HCT116 (cell line): ENCODE data around the gene ICE1. TPM values are rescaled to one million over a fixed set of nuclear protein-coding genes. Genes with fewer than 3 reads are reported as not detected.

ENCODE experiments used
- ATAC-seq: fragments of 200-7000 bp; cut with Tn5 transposase; 2 replicates; pipeline ENCODE4 v1.9.1; 2020; ENCODE audit warnings: mild to moderate bottlenecking, moderate library complexity
- BruUV-seq: library from RNA; stranded (reverse); fragments of 400-500 nt; replicated peaks from 2 replicates; lab custom pipeline; 2021; lab: Mats Ljungman, UMichigan
- CTCF ChIA-PET: fragments of 300-600 bp; sonication (Branson Sonifier 250); formaldehyde crosslinking; loops from one replicate; lab custom pipeline; 2021; ENCODE audit warnings: antibody characterized with exemption; lab: Charles Lee
- POLR2A ChIA-PET: fragments of 300-600, 350-600 bp; sonication (Branson Sonifier 250); formaldehyde crosslinking; loops from one replicate; lab custom pipeline; 2021; ENCODE audit warnings: antibody characterized with exemption; lab: Charles Lee
- RAD21 ChIA-PET, 2 experiments: fragments of 300-600 bp; sonication (Branson Sonifier 250); formaldehyde crosslinking; loops; one replicate each; lab custom pipeline; 2023; ENCODE audit warnings: low total read pairs in 2 of 2; ENCODE audit not compliant: uncharacterized antibody in 2 of 2, unreplicated experiment in 2 of 2, low non-redundant PET in 1 of 2; lab: Charles Lee
- DNase-seq: peaks from one replicate; pipeline ENCODE4 v3.0.0-alpha.2; 2010; ENCODE audit warnings: low read depth, low spot score
- H2AFZ ChIP-seq: fragments of 200-600 bp; shearing (Covaris generic), sonication (generic); 2 replicates; pipeline ENCODE4 v1.6.1; 2017; ENCODE audit warnings: low read depth, mixed run types, mixed read lengths, antibody characterized with exemption, low read length; ENCODE audit not compliant: poor library complexity, severe bottlenecking
- H3K27ac ChIP-seq: 2 replicates; pipeline ENCODE4 v1.5.1; 2012; ENCODE audit warnings: low read depth, low read length
- H3K27me3 ChIP-seq: fragments of 200-600 bp; sonication (generic); 2 replicates; pipeline ENCODE4 v1.6.1; 2016; ENCODE audit warnings: mixed run types, low read length, mixed read lengths; ENCODE audit not compliant: insufficient read depth
- H3K36me3 ChIP-seq, 2 experiments: fragments of 200-500 bp in 1 of 2; fragments of 200-600 bp in 1 of 2; sonication (Bioruptor generic) in 1 of 2; sonication (generic) in 1 of 2; 2 replicates each; pipeline versions ENCODE4 v1.5.1 to v1.6.1; 2014 to 2016; ENCODE audit warnings: low read length in 2 of 2, inconsistent platforms in 1 of 2, mixed read lengths in 1 of 2, mixed run types in 1 of 2; ENCODE audit not compliant: insufficient read depth in 2 of 2, control insufficient read depth in 1 of 2
- H3K4me1 ChIP-seq, 2 experiments: fragments of 200-600 bp in 1 of 2; sonication (generic) in 1 of 2; 2 replicates each; pipeline versions ENCODE4 v1.5.1 to v1.6.1; 2012 to 2017; ENCODE audit warnings: low read length in 2 of 2, inconsistent platforms in 1 of 2, mild to moderate bottlenecking in 1 of 2, mixed read lengths in 1 of 2, mixed run types in 1 of 2, moderate library complexity in 1 of 2; ENCODE audit not compliant: insufficient read depth in 2 of 2, control insufficient read depth in 1 of 2
- H3K4me2 ChIP-seq: fragments of 200-600 bp; sonication (generic); 2 replicates; pipeline ENCODE4 v1.6.1; 2017; ENCODE audit warnings: mixed run types, low read length, mixed read lengths
- H3K4me3 ChIP-seq, 2 experiments: fragments of 200-600 bp in 1 of 2; sonication (generic) in 1 of 2; replicated peaks in 1 of 2; 2 replicates each; pipeline ENCODE4 v1.5.1; 2011 to 2016; ENCODE audit warnings: low read length in 2 of 2, control low read depth in 1 of 2, low read depth in 1 of 2, mild to moderate bottlenecking in 1 of 2, mixed read lengths in 1 of 2, mixed run types in 1 of 2
- H3K79me2 ChIP-seq: fragments of 200-600 bp; sonication (generic); 2 replicates; pipeline ENCODE4 v1.6.1; 2017; ENCODE audit warnings: mild to moderate bottlenecking, mixed run types, low read length, moderate library complexity, mixed read lengths; ENCODE audit not compliant: insufficient read depth
- H3K9ac ChIP-seq: fragments of 200-600 bp; sonication (generic); 2 replicates; pipeline ENCODE4 v1.6.1; 2016; ENCODE audit warnings: low read length, mixed read lengths
- H3K9me2 ChIP-seq: fragments of 200-600 bp; sonication (generic), shearing (Covaris generic); 2 replicates; pipeline ENCODE4 v1.6.1; 2017; ENCODE audit warnings: mixed run types, mild to moderate bottlenecking, moderate library complexity; ENCODE audit not compliant: insufficient read depth
- H3K9me3 ChIP-seq, 2 experiments: fragments of 200-500 bp in 1 of 2; fragments of 200-600 bp in 1 of 2; sonication (Bioruptor generic) in 1 of 2; sonication (generic) in 1 of 2; 2 replicates each; pipeline ENCODE4 v1.6.1; 2014 to 2017; ENCODE audit warnings: low read length in 2 of 2, mixed read lengths in 2 of 2, inconsistent platforms in 1 of 2, low read depth in 1 of 2, mild to moderate bottlenecking in 1 of 2, mixed run types in 1 of 2, moderate library complexity in 1 of 2; ENCODE audit not compliant: control insufficient read depth in 1 of 2, insufficient read depth in 1 of 2
- H4K20me1 ChIP-seq: fragments of 200-600 bp; sonication (generic), shearing (Covaris generic); 2 replicates; pipeline ENCODE4 v1.6.1; 2017; ENCODE audit warnings: mixed run types, mild to moderate bottlenecking, moderate library complexity; ENCODE audit not compliant: insufficient read depth
- CBX3 ChIP-seq: IDR thresholded peaks from 2 replicates; pipeline ENCODE4 v1.6.1; 2012; ENCODE audit warnings: low read depth
- CTCF ChIP-seq, 3 experiments: fragments of 200-600 bp in 1 of 3; sonication (generic) in 1 of 3; IDR thresholded peaks in 2 of 3; conservative IDR thresholded peaks in 1 of 3; 2 replicates each; pipeline ENCODE4 v1.5.1; 2012 to 2017; ENCODE audit warnings: low read depth in 2 of 3, low read length in 2 of 3, antibody characterized with exemption in 1 of 3, borderline replicate concordance in 1 of 3, control low read depth in 1 of 3, mild to moderate bottlenecking in 1 of 3, mixed read lengths in 1 of 3, mixed run types in 1 of 3, moderate library complexity in 1 of 3; ENCODE audit not compliant: insufficient read depth in 1 of 3
- EGR1 ChIP-seq: IDR thresholded peaks from 2 replicates; pipeline ENCODE4 v1.6.1; 2012; ENCODE audit warnings: low read depth
- ELF1 ChIP-seq: IDR thresholded peaks from 2 replicates; pipeline ENCODE4 v1.6.1; 2012; ENCODE audit warnings: low read depth, borderline replicate concordance
- FOSL1 ChIP-seq: IDR thresholded peaks from 2 replicates; pipeline ENCODE4 v1.6.1; 2012; ENCODE audit warnings: low read depth
- JUND ChIP-seq: IDR thresholded peaks from 2 replicates; pipeline ENCODE4 v1.6.1; 2012
- MAX ChIP-seq: IDR thresholded peaks from 2 replicates; pipeline ENCODE4 v1.6.1; 2012
- POLR2A ChIP-seq: IDR thresholded peaks from 2 replicates; pipeline ENCODE4 v1.7.0; 2011; ENCODE audit warnings: borderline replicate concordance; ENCODE audit not compliant: insufficient read depth, insufficient read length; ENCODE audit errors: extremely low read depth
- REST ChIP-seq: IDR thresholded peaks from 2 replicates; pipeline ENCODE4 v1.6.1; 2012; ENCODE audit warnings: low read depth
- SP1 ChIP-seq: IDR thresholded peaks from 2 replicates; pipeline ENCODE4 v1.6.1; 2012; ENCODE audit warnings: low read depth
- TCF7L2 ChIP-seq: IDR thresholded peaks from 2 replicates; pipeline ENCODE4 v1.7.0; 2011; ENCODE audit warnings: borderline replicate concordance, inconsistent platforms; ENCODE audit not compliant: insufficient read depth, insufficient read length; ENCODE audit errors: extremely low read depth
- YY1 ChIP-seq: IDR thresholded peaks from 2 replicates; pipeline ENCODE4 v1.6.1; 2011; ENCODE audit warnings: low read length, low read depth, moderate library complexity, mild to moderate bottlenecking; ENCODE audit not compliant: insufficient replicate concordance; ENCODE audit errors: extremely low read depth
- ZNF274 ChIP-seq: fragments of 200-500 bp; sonication (Bioruptor generic); IDR thresholded peaks from 2 replicates; pipeline ENCODE4 v1.6.1; 2014; ENCODE audit warnings: mild to moderate bottlenecking, low read depth, low read length, inconsistent platforms
- intact Hi-C: fragments of 100-400 bp; cut with micrococcal nuclease; formaldehyde crosslinking; loops from 2 replicates; pipeline ENCODE4 v1.10.0; 2022
- total RNA-seq: library from RNA; stranded (reverse); gene quantifications from one replicate; pipeline ENCODE4 v1.2.1, GENCODE V29; 2021; ENCODE audit not compliant: unreplicated experiment

The ICE1 gene
- total RNA-seq, 1 experiment from 2014 or later, result 30.0 TPM

GRCh38 chr5:5403741-5404140 lies 18.7 kb upstream of the ICE1 start (continued):
- TF ChIP-seq TCF7L2, result no peak
- no peak for TF ChIP-seq MAX
- TF ChIP-seq POLR2A, result no peak
- no peak for TF ChIP-seq EGR1
- TF ChIP-seq REST, result no peak
- TF ChIP-seq SP1, result no peak
- TF ChIP-seq ZNF274, result no peak
- TF ChIP-seq JUND, result no peak

- DNase-seq, result no peak
- intact Hi-C loops, result no loop called here
- H3K9me3 ChIP-seq, result peaks cover 4 to 7% of the 10 kb centered on the region in 2 experiments; a peak in 2 of 4 replicates
- no peak for ATAC-seq
- ChIA-PET CTCF (no interaction called here), RAD21 (no interaction called here), POLR2A (no interaction called here)
- no peaks in the 10 kb centered on the region for H3K27me3 ChIP-seq
- H3K4me3 ChIP-seq, result no peak overlapping the region
- peaks cover 0 to 3% of the 10 kb centered on the region in 2 experiments; a peak in 1 of 4 replicates for H3K4me1 ChIP-seq
- H2AFZ ChIP-seq, result no peak overlapping the region
- H3K79me2 ChIP-seq, result no peaks in the 10 kb centered on the region
- no peaks in the 10 kb centered on the region for H3K36me3 ChIP-seq
- H3K9ac ChIP-seq, result no peak overlapping the region
- H4K20me1 ChIP-seq, result no peaks in the 10 kb centered on the region
- TF ChIP-seq SP1 (no peak), REST (no peak), MAX (no peak), CTCF (IDR thresholded peaks at IDR 0.05 in 2 of 3, conservative IDR thresholded peaks at IDR 0.05 in 1 of 3; ENCODE audit: borderline replicate concordance in 1 of 3, insufficient read depth in 1 of 3, low read depth in 2 of 3, low read length in 2 of 3) (no peak), ELF1 (no peak), ZNF274 (no peak), FOSL1 (no peak), TCF7L2 (no peak), YY1 (no peak), CBX3 (no peak)
- no peaks in the 10 kb centered on the region for H3K9me2 ChIP-seq
- no peak overlapping the region for H3K27ac ChIP-seq
- H3K4me2 ChIP-seq, result no peak overlapping the region
- BruUV-seq, result no TSS peak
Observed at GRCh38 chr5:5404381-5404780, 18.1 kb upstream of the ICE1 start.
